ENCODE data around the gene GPD1. TPM values are rescaled to one million over a fixed set of nuclear protein-coding genes. Genes with fewer than 3 reads are reported as not detected.
A peak's percentile ranks its signal among the peaks of the same experiment; 100 is the strongest.

The GPD1 gene
- total RNA-seq, 4 donors from 2014 or later, result 9.2 to 22.1 (median 11.3) TPM; not detected in 1

DNA sequence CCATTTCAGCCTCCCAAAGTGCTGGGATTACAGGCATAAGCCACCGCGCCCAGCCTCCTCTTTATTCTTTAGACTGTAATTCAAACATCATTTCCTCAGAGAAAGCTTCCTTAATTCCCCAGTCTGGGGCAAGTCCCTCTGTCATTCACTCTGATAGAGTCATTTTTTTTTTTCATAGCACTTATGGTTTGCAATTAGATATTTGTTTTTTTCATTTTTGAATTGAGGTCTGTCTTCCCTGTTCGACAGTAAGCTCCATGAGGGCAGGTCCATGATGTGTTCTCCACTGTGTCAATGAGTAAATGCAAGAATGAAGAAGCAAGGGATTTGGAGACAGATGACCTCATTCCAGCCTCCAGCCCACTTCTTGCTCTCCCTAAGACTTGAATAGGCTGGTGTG is 34.3 kb upstream of the GPD1 start:
- no peak for TF ChIP-seq POLR2A (IDR thresholded peaks at IDR 0.05)
- TF ChIP-seq POLR2AphosphoS5 (IDR thresholded peaks at IDR 0.05), result no peak
- no peak for TF ChIP-seq EP300 (IDR thresholded peaks at IDR 0.05; ENCODE audit: low read depth)
- TF ChIP-seq, protein P1, sequence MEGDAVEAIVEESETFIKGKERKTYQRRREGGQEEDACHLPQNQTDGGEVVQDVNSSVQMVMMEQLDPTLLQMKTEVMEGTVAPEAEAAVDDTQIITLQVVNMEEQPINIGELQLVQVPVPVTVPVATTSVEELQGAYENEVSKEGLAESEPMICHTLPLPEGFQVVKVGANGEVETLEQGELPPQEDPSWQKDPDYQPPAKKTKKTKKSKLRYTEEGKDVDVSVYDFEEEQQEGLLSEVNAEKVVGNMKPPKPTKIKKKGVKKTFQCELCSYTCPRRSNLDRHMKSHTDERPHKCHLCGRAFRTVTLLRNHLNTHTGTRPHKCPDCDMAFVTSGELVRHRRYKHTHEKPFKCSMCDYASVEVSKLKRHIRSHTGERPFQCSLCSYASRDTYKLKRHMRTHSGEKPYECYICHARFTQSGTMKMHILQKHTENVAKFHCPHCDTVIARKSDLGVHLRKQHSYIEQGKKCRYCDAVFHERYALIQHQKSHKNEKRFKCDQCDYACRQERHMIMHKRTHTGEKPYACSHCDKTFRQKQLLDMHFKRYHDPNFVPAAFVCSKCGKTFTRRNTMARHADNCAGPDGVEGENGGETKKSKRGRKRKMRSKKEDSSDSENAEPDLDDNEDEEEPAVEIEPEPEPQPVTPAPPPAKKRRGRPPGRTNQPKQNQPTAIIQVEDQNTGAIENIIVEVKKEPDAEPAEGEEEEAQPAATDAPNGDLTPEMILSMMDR (IDR thresholded peaks at IDR 0.05), result no peak
- intact Hi-C loops (cut with DNase I; ENCODE audit: low total_unique reads), result no loop called here

DNA sequence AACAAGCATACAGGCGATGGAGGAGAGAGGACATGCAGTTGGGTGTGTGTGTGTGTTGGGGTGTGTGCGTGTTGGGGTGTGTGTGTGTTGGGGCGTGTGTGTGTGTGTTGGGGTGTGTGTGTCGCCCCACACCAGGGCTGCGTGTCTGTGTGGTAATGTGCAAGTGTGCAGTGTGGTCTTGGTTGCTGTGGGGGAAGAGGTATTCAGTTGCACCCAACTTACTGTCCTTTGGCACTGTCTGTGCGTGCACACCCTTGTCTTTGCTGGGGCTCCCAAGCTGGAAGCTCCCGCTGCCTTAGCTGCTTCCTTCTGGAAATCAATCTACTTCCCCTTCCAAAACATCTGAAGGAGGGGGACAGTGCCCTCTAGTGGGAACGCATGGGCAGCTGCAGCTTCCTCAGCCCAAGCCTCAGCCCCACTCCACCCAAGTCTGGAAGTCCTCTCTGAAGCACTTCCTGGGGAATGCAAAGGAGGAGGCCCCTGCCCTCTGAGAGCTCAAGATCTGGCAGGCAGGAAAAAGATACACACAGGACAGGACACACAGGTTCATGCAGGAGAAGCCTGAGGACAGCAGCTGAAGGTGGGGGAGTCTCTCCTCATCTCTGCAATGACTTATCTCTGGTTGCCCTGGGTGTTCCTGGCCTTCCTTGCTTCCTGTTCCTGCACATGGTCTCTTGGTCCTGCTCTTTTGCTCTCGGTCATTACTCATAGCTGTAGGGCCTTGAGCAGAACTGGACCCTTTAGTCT is 33.3 kb upstream of the GPD1 start:
- intact Hi-C loops (cut with DNase I; ENCODE audit: low total_unique reads), result loop anchor here (5.0 kb wide), 1 partner anchor 103 kb away; no protein-coding TSS in a partner anchor
- DNase-seq, result peak; percentile 86
- H3K36me3 ChIP-seq, result no peaks in the 10 kb centered on the region
- TF ChIP-seq POLR2AphosphoS5 (IDR thresholded peaks at IDR 0.05) (no peak), EP300 (IDR thresholded peaks at IDR 0.05; ENCODE audit: low read depth) (no peak), POLR2A (IDR thresholded peaks at IDR 0.05) (no peak)
- TF ChIP-seq, protein P1 (IDR thresholded peaks at IDR 0.05), result peak; percentile 87 to 95 (median 92)
- no peaks in the 10 kb centered on the region for H3K27me3 ChIP-seq
- WGBS, 2 donors (ENCODE audit: low coverage in 1 of 2), result 28 to 42% methylated on average over 6 to 9 of the region's 9 CpGs
- H3K4me1 ChIP-seq, result peaks cover 3 to 21% (median 5%) of the 10 kb centered on the region in 4 donors
- H3K9me3 ChIP-seq, result no peaks in the 10 kb centered on the region
- H3K27ac ChIP-seq, result no peak overlapping the region
- no peak overlapping the region for H3K4me3 ChIP-seq
- in situ Hi-C loops (cut with MboI; ENCODE audit: low pct_ligation_motif_present in 1 of 4, low pct_unique_long_range_greater_than_20kb in 1 of 4, low sequenced_read_pairs in 3 of 4), result loop anchor here in 2 of 4 donors (5.0 to 25.0 kb wide), 2 partner anchors 103 to 208 kb away; no protein-coding TSS in a partner anchor

More for the DNA sequence above, 34.3 kb upstream of the GPD1 start:
- WGBS, 2 donors (ENCODE audit: low coverage in 1 of 2), result 93 to 95% methylated on average over 3 of the region's 3 CpGs
- DNase-seq, result no peak
- Histone ChIP-seq H3K4me3 (no peak overlapping the region), H3K27ac (no peak overlapping the region), H3K9me3 (no peaks in the 10 kb centered on the region), H3K27me3 (no peaks in the 10 kb centered on the region), H3K4me1 (peaks cover 0 to 16% (median 2%) of the 10 kb centered on the region in 4 donors), H3K36me3 (no peaks in the 10 kb centered on the region)
- in situ Hi-C loops (cut with MboI; ENCODE audit: low pct_ligation_motif_present in 1 of 4, low pct_unique_long_range_greater_than_20kb in 1 of 4, low sequenced_read_pairs in 3 of 4), result loop anchor here in 2 of 4 donors (25.0 kb wide), 1 partner anchor 207 kb away; no protein-coding TSS in a partner anchor

DNA sequence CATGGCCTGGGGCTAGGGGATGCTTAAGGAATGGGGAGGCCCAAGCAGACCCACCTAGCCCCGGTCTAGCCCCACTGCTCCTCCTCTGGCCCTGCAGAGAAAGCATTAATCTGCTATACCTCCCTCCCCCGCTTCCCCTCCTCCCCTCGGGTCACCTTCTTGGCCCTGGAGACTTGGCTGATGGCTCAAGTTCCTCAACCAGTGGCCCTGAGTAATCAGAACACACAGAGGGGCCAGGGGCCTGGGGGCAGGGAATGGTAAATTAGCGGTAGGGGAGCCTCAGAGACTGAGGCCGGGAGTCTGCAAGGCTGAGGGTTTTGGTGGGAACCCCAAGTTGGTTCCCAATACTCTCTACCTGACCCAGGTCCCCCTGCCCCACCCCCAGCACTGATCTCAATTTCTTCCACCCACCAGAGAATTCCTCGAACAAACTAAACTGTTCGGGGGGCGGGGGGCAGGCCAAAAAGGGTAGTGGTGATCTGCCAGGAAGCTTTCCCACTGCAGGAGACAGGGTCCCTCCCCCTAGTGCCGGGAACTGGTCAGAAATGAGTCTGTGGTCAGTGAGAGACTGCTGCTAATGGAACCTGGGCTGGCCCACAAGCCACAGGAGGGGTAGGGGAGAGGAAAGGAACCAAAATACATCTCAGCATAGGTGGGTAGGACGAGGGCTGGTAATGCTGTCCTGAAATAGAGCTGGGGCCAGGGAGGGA is 31.5 kb upstream of the GPD1 start:
- Histone ChIP-seq H3K27ac (no peak overlapping the region), H3K4me3 (no peak overlapping the region), H3K9me3 (no peaks in the 10 kb centered on the region), H3K36me3 (no peaks in the 10 kb centered on the region), H3K27me3 (no peaks in the 10 kb centered on the region), H3K4me1 (peaks cover 3 to 17% (median 6%) of the 10 kb centered on the region in 4 donors)
- in situ Hi-C loops (cut with MboI; ENCODE audit: low pct_ligation_motif_present in 1 of 4, low pct_unique_long_range_greater_than_20kb in 1 of 4, low sequenced_read_pairs in 3 of 4) (loop anchor here in 2 of 4 donors (5.0 to 25.0 kb wide), 2 partner anchors 105 to 210 kb away; no protein-coding TSS in a partner anchor), intact Hi-C loops (cut with DNase I; ENCODE audit: low total_unique reads) (loop anchor here (5.0 kb wide), 1 partner anchor 105 kb away; no protein-coding TSS in a partner anchor)
- no peak for DNase-seq
- TF ChIP-seq, protein P1 (IDR thresholded peaks at IDR 0.05), result no peak
- TF ChIP-seq POLR2AphosphoS5 (IDR thresholded peaks at IDR 0.05) (no peak), POLR2A (IDR thresholded peaks at IDR 0.05) (no peak), EP300 (IDR thresholded peaks at IDR 0.05; ENCODE audit: low read depth) (no peak)
- WGBS, 2 donors (ENCODE audit: low coverage in 1 of 2), result 72% methylated on average over 10 of the region's 10 CpGs; no CpG with 5 or more reads in 1 of the 2 donors

DNA sequence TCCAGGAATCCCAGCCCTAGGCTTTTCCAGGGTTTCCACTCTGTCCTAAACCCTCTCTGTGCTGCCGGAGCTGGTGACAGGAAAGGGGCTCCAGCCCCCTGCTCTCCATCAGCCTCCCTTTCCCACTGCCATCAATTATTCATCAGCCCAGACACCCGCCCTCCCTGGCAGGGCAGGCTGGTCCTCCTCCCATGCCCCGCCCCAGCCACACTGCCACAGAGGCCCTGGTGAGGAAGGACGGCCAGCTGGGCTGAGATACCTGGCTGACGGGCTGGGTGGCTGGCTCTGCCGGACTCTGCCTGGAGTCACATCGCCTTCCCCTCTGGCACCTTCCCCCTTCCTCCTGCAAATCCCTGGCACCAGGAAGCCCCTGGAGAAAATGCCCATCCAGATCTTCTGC is 30.6 kb upstream of the GPD1 start:
- Histone ChIP-seq H3K4me1 (peaks cover 3 to 17% (median 6%) of the 10 kb centered on the region in 4 donors), H3K27ac (no peak overlapping the region), H3K9me3 (no peaks in the 10 kb centered on the region), H3K4me3 (no peak overlapping the region), H3K36me3 (no peaks in the 10 kb centered on the region), H3K27me3 (no peaks in the 10 kb centered on the region)
- intact Hi-C loops (cut with DNase I; ENCODE audit: low total_unique reads) (loop anchor here (5.0 kb wide), 1 partner anchor 106 kb away; no protein-coding TSS in a partner anchor), in situ Hi-C loops (cut with MboI; ENCODE audit: low pct_ligation_motif_present in 1 of 4, low pct_unique_long_range_greater_than_20kb in 1 of 4, low sequenced_read_pairs in 3 of 4) (loop anchor here in 2 of 4 donors (5.0 to 25.0 kb wide), 2 partner anchors 106 to 211 kb away; no protein-coding TSS in a partner anchor)
- no peak for TF ChIP-seq EP300 (IDR thresholded peaks at IDR 0.05; ENCODE audit: low read depth)
- no peak for TF ChIP-seq POLR2A (IDR thresholded peaks at IDR 0.05)
- TF ChIP-seq, protein P1 (IDR thresholded peaks at IDR 0.05), result no peak
- TF ChIP-seq POLR2AphosphoS5 (IDR thresholded peaks at IDR 0.05), result no peak
- DNase-seq, result no peak
- 59% methylated on average over 7 of the region's 7 CpGs; no CpG with 5 or more reads in 1 of the 2 donors for WGBS, 2 donors (ENCODE audit: low coverage in 1 of 2)

All from transverse colon (tissue), 4 donors.